Measurements from ENCODE around the gene KLHL36. TPM values are rescaled to one million over a fixed set of nuclear protein-coding genes. Genes with fewer than 3 reads are reported as not detected.

Gene KLHL36
- total and polyA plus RNA-seq, 10 donors, result 17.8 to 93.6 (median 66.9) TPM

GRCh38 chr16:84663433-84664101 lies 15.3 kb downstream of the KLHL36 start:
- Histone ChIP-seq H3K4me1 (peaks cover 0 to 30% (median 20%) of the 10 kb centered on the region in 6 donors), H3K36me3 (peaks cover 4 to 100% (median 66%) of the 10 kb centered on the region in 6 donors), H3K4me3 (no peak overlapping the region), H3K27ac (peak overlapping the region in 1 of 8 donors; percentile 21), H3K9me3 (no peaks in the 10 kb centered on the region), H3K27me3 (replicated peaks in 1 of 7) (no peaks in the 10 kb centered on the region)
- DNase-seq, result peak; percentile 8
- intact Hi-C loops (cut with DNase I; ENCODE audit: low total_unique reads), result no loop called here
- 61 to 82% (median 79%) methylated on average over 9 of the region's 9 CpGs for WGBS, 5 donors
- TF ChIP-seq POLR2A (IDR thresholded peaks at IDR 0.05) (no peak), CTCF (IDR thresholded peaks at IDR 0.05 in 8 of 11, conservative IDR thresholded peaks at IDR 0.05 in 3 of 11) (no peak), POLR2AphosphoS5 (IDR thresholded peaks at IDR 0.05) (no peak)

GRCh38 chr16:84665359-84665758 lies 17.0 kb downstream of the KLHL36 start:
- no peak for TF ChIP-seq CTCF (IDR thresholded peaks at IDR 0.05 in 8 of 11, conservative IDR thresholded peaks at IDR 0.05 in 3 of 11)
- no peak for TF ChIP-seq POLR2AphosphoS5 (IDR thresholded peaks at IDR 0.05)
- TF ChIP-seq POLR2A (IDR thresholded peaks at IDR 0.05), result no peak
- peaks cover under 1 to 85% (median 49%) of the 10 kb centered on the region in 6 donors for H3K36me3 ChIP-seq
- intact Hi-C loops (cut with DNase I; ENCODE audit: low total_unique reads), result no loop called here
- H3K9me3 ChIP-seq, result no peaks in the 10 kb centered on the region
- H3K4me3 ChIP-seq, result no peak overlapping the region
- H3K27me3 ChIP-seq (replicated peaks in 1 of 7), result no peaks in the 10 kb centered on the region
- peak; percentile 12 for DNase-seq
- H3K27ac ChIP-seq, result no peak overlapping the region
- 90 to 100% (median 95%) methylated on average over 2 of the region's 2 CpGs for WGBS, 5 donors
- H3K4me1 ChIP-seq, result peaks cover 0 to 28% (median 20%) of the 10 kb centered on the region in 6 donors

GRCh38 chr16:84665843-84666242 lies 17.5 kb downstream of the KLHL36 start:
- H3K27me3 ChIP-seq (replicated peaks in 1 of 7), result no peaks in the 10 kb centered on the region
- H3K9me3 ChIP-seq, result no peaks in the 10 kb centered on the region
- intact Hi-C loops (cut with DNase I; ENCODE audit: low total_unique reads), result no loop called here
- peaks cover 0 to 28% (median 20%) of the 10 kb centered on the region in 6 donors for H3K4me1 ChIP-seq
- peaks cover 0 to 80% (median 44%) of the 10 kb centered on the region in 6 donors for H3K36me3 ChIP-seq
- TF ChIP-seq CTCF (IDR thresholded peaks at IDR 0.05 in 8 of 11, conservative IDR thresholded peaks at IDR 0.05 in 3 of 11), result no peak
- no peak for TF ChIP-seq POLR2AphosphoS5 (IDR thresholded peaks at IDR 0.05)
- TF ChIP-seq POLR2A (IDR thresholded peaks at IDR 0.05), result no peak
- H3K27ac ChIP-seq, result no peak overlapping the region
- no peak for DNase-seq
- no peak overlapping the region for H3K4me3 ChIP-seq
- WGBS, 5 donors, result 86 to 97% (median 90%) methylated on average over 6 to 7 of the region's 7 CpGs

- intact Hi-C loops (cut with DNase I; ENCODE audit: low total_unique reads), result no loop called here
- DNase-seq, result peak; percentile 58
Observed at GRCh38 chr16:84667600-84668309, 19.4 kb downstream of the KLHL36 start.

More at GRCh38 chr16:84667600-84668309, 19.4 kb downstream of the KLHL36 start:
- TF ChIP-seq POLR2A (IDR thresholded peaks at IDR 0.05) (no peak), CTCF (IDR thresholded peaks at IDR 0.05 in 8 of 11, conservative IDR thresholded peaks at IDR 0.05 in 3 of 11) (no peak), POLR2AphosphoS5 (IDR thresholded peaks at IDR 0.05) (no peak)
- H3K4me3 ChIP-seq, result no peak overlapping the region
- H3K36me3 ChIP-seq, result peaks cover 0 to 61% (median 26%) of the 10 kb centered on the region in 6 donors
- no peaks in the 10 kb centered on the region for H3K9me3 ChIP-seq
- H3K27me3 ChIP-seq (replicated peaks in 1 of 7), result no peaks in the 10 kb centered on the region
- H3K27ac ChIP-seq, result no peak overlapping the region
- 83 to 94% (median 91%) methylated on average over 16 of the region's 16 CpGs for WGBS, 5 donors
- peaks cover 0 to 38% (median 24%) of the 10 kb centered on the region in 6 donors for H3K4me1 ChIP-seq

Measured in spleen (tissue), 11 donors.